Measurements from ENCODE around the gene ZBED5.

ZBED5 gene

GRCh38 chr11:10861799-10862198 is 3.9 kb upstream of the ZBED5 start:
- TF ChIP-seq POU2F2 (IDR thresholded peaks at IDR 0.05; ENCODE audit: low read depth, low read length) (no peak), PAX5 (IDR thresholded peaks at IDR 0.05; ENCODE audit: insufficient read depth, low read length, severe bottlenecking) (no peak), POLR2AphosphoS5 (IDR thresholded peaks at IDR 0.05; ENCODE audit: low read depth, low read length) (no peak), POLR2A (IDR thresholded peaks at IDR 0.05; ENCODE audit: low read depth, low read length) (no peak), TAF1 (IDR thresholded peaks at IDR 0.05; ENCODE audit: low read depth, low read length) (no peak), SPI1 (IDR thresholded peaks at IDR 0.05; ENCODE audit: low read depth, low read length) (no peak)
- FAIRE-seq (no peak), DNase-seq (ENCODE audit: insufficient read length, low spot score) (no peak)

DNA sequence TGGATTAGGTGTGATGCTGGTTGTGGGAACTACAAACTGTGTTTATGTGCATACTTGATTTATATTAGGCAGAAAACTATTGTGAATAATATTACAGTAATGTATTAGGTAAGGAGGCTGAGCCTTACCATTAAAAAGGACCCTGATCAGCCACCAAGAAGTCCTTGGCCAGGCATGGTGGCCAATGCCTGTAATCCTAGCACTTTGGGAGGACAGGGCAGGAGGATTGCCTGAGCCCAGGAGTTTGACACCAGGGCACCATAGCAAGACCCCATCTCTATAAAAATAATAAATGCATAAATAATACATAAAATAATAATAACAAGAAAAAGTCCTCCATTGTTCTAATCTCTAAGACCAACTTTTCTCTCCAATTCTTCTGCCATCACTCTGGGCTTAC is 3.2 kb upstream of the ZBED5 start:
- FAIRE-seq (no peak), DNase-seq (ENCODE audit: insufficient read length, low spot score) (no peak)
- TF ChIP-seq POU2F2 (IDR thresholded peaks at IDR 0.05; ENCODE audit: low read depth, low read length) (no peak), TAF1 (IDR thresholded peaks at IDR 0.05; ENCODE audit: low read depth, low read length) (no peak), SPI1 (IDR thresholded peaks at IDR 0.05; ENCODE audit: low read depth, low read length) (no peak), POLR2AphosphoS5 (IDR thresholded peaks at IDR 0.05; ENCODE audit: low read depth, low read length) (no peak), POLR2A (IDR thresholded peaks at IDR 0.05; ENCODE audit: low read depth, low read length) (no peak), PAX5 (IDR thresholded peaks at IDR 0.05; ENCODE audit: insufficient read depth, low read length, severe bottlenecking) (no peak)

DNA sequence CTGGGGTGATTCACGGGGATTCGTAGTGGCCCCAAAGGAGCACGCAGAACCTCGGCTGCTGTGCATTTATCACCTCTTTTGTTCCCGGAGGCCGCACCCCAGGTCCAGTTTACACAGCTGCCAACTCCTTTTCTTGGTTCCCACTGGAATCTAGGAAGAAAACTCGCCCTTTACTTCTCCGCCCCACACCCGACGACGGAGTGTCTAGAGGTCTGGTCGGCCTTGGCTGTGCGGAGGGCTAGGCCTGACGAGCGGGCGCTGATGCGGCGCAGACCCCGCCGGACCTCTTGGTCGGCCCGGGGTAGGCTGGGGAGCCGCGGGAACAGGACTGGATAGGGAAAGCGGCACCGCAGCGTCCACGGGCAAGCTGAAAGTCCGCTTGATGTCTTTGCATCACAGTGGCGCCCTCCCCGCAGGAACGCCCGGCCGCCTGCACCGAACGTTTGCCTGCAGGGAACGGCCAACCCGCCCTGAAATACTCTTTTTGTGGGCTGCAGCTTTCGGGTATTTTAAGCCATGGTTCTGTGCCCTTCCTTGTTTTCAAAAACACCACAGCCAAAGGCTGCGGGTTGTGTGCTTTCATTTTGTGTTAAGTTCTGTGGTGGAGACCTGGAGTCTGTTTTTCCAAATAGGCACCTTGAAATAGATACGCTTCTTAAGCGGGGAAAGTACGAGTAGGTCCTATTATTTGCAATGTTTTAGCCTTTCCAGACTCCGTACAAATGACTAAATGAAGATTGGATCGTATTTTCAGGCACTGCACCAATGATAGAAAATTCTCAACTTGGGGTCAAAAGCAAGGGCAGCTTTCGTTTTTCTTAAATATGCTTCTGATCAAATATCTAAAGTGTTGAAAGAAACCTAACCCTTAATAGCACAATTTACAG is 829 bp upstream of the ZBED5 start:
- no peak for TF ChIP-seq POU2F2 (IDR thresholded peaks at IDR 0.05; ENCODE audit: low read depth, low read length)
- no peak for TF ChIP-seq POLR2A (IDR thresholded peaks at IDR 0.05; ENCODE audit: low read depth, low read length)
- TF ChIP-seq POLR2AphosphoS5 (IDR thresholded peaks at IDR 0.05; ENCODE audit: low read depth, low read length), result no peak
- no peak for TF ChIP-seq PAX5 (IDR thresholded peaks at IDR 0.05; ENCODE audit: insufficient read depth, low read length, severe bottlenecking)
- TF ChIP-seq SPI1 (IDR thresholded peaks at IDR 0.05; ENCODE audit: low read depth, low read length), result no peak
- TF ChIP-seq TAF1 (IDR thresholded peaks at IDR 0.05; ENCODE audit: low read depth, low read length), result no peak
- FAIRE-seq (peak; percentile 40), DNase-seq (ENCODE audit: insufficient read length, low spot score) (no peak)

DNA sequence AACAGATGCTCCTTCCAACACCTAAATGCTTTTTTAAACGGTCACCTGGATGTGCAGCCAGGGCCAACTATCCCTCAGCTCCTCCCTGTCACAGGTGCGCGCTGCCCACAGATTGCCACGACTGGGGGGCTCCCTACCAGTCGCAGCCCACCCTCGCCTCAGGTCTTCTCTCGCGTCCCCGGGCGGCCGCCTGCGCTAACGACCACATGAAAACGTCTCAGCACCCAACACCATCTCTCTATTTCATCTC is 469 bp downstream of the ZBED5 start:
- FAIRE-seq (no peak), DNase-seq (ENCODE audit: insufficient read length, low spot score) (no peak)
- no peak for TF ChIP-seq TAF1 (IDR thresholded peaks at IDR 0.05; ENCODE audit: low read depth, low read length)
- no peak for TF ChIP-seq PAX5 (IDR thresholded peaks at IDR 0.05; ENCODE audit: insufficient read depth, low read length, severe bottlenecking)
- TF ChIP-seq POLR2A (IDR thresholded peaks at IDR 0.05; ENCODE audit: low read depth, low read length), result no peak
- TF ChIP-seq POLR2AphosphoS5 (IDR thresholded peaks at IDR 0.05; ENCODE audit: low read depth, low read length), result no peak
- TF ChIP-seq SPI1 (IDR thresholded peaks at IDR 0.05; ENCODE audit: low read depth, low read length), result no peak

- no peak for DNase-seq (ENCODE audit: insufficient read length, low spot score)
- FAIRE-seq, result no peak
- TF ChIP-seq POLR2A (IDR thresholded peaks at IDR 0.05; ENCODE audit: low read depth, low read length) (no peak), TAF1 (IDR thresholded peaks at IDR 0.05; ENCODE audit: low read depth, low read length) (no peak), POLR2AphosphoS5 (IDR thresholded peaks at IDR 0.05; ENCODE audit: low read depth, low read length) (no peak), POU2F2 (IDR thresholded peaks at IDR 0.05; ENCODE audit: low read depth, low read length) (no peak), PAX5 (IDR thresholded peaks at IDR 0.05; ENCODE audit: insufficient read depth, low read length, severe bottlenecking) (no peak)
Observed at GRCh38 chr11:10856689-10857458, 979 bp downstream of the ZBED5 start.

- FAIRE-seq (no peak), DNase-seq (ENCODE audit: insufficient read length, low spot score) (no peak)
- TF ChIP-seq POU2F2 (IDR thresholded peaks at IDR 0.05; ENCODE audit: low read depth, low read length) (no peak), POLR2AphosphoS5 (IDR thresholded peaks at IDR 0.05; ENCODE audit: low read depth, low read length) (no peak), SPI1 (IDR thresholded peaks at IDR 0.05; ENCODE audit: low read depth, low read length) (no peak), POLR2A (IDR thresholded peaks at IDR 0.05; ENCODE audit: low read depth, low read length) (no peak), PAX5 (IDR thresholded peaks at IDR 0.05; ENCODE audit: insufficient read depth, low read length, severe bottlenecking) (no peak), TAF1 (IDR thresholded peaks at IDR 0.05; ENCODE audit: low read depth, low read length) (no peak)
Observed at GRCh38 chr11:10855295-10855694, 2.6 kb downstream of the ZBED5 start.

GRCh38 chr11:10847960-10848860 is 9.6 kb downstream of the ZBED5 start:
- no peak for TF ChIP-seq PAX5 (IDR thresholded peaks at IDR 0.05; ENCODE audit: insufficient read depth, low read length, severe bottlenecking)
- no peak for TF ChIP-seq POLR2AphosphoS5 (IDR thresholded peaks at IDR 0.05; ENCODE audit: low read depth, low read length)
- no peak for TF ChIP-seq POU2F2 (IDR thresholded peaks at IDR 0.05; ENCODE audit: low read depth, low read length)
- no peak for TF ChIP-seq SPI1 (IDR thresholded peaks at IDR 0.05; ENCODE audit: low read depth, low read length)
- TF ChIP-seq TAF1 (IDR thresholded peaks at IDR 0.05; ENCODE audit: low read depth, low read length), result no peak
- no peak for TF ChIP-seq POLR2A (IDR thresholded peaks at IDR 0.05; ENCODE audit: low read depth, low read length)
- FAIRE-seq, result no peak
- no peak for DNase-seq (ENCODE audit: insufficient read length, low spot score)

DNA sequence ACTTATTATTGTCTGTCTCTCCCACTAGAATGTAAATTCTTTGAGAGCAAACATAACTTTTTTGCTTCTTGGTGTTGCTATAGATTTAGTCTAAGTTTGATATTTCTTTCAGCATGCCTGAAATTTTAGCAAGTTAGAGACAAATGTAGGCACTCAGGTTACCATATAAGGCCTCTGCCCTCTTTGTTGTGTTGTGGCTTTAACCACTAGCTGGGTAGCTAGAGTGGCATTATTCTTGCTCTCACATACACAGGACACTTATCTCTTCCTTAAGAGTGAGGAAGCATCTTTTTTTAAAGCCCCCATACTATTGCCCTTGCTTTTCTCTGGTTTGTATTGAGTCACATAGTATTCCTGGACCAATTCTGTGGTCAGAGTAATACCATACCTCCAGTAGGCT is 11.2 kb downstream of the ZBED5 start:
- FAIRE-seq, result no peak
- TF ChIP-seq PAX5 (IDR thresholded peaks at IDR 0.05; ENCODE audit: insufficient read depth, low read length, severe bottlenecking) (no peak), POLR2A (IDR thresholded peaks at IDR 0.05; ENCODE audit: low read depth, low read length) (no peak), SPI1 (IDR thresholded peaks at IDR 0.05; ENCODE audit: low read depth, low read length) (no peak), TAF1 (IDR thresholded peaks at IDR 0.05; ENCODE audit: low read depth, low read length) (no peak), POLR2AphosphoS5 (IDR thresholded peaks at IDR 0.05; ENCODE audit: low read depth, low read length) (no peak), POU2F2 (IDR thresholded peaks at IDR 0.05; ENCODE audit: low read depth, low read length) (no peak)
- no peak for DNase-seq (ENCODE audit: insufficient read length, low spot score)

Data from GM12891 (cell line).